Posterior cingulate gyrus (tissue), 11 donors: ENCODE data around the gene BICRA.

ENCODE experiments used
- DNase-seq, 10 donors: peaks; one replicate each; pipeline versions ENCODE4 v3.0.0 to v3.0.0-alpha.2; 2020 to 2021; ENCODE audit warnings: mixed read lengths in 3 of 10
- intact Hi-C: fragments of 100-400 bp; cut with DNase I; formaldehyde crosslinking; loops from one replicate; pipeline ENCODE4 v1.15.1; 2023

Gene BICRA

DNA sequence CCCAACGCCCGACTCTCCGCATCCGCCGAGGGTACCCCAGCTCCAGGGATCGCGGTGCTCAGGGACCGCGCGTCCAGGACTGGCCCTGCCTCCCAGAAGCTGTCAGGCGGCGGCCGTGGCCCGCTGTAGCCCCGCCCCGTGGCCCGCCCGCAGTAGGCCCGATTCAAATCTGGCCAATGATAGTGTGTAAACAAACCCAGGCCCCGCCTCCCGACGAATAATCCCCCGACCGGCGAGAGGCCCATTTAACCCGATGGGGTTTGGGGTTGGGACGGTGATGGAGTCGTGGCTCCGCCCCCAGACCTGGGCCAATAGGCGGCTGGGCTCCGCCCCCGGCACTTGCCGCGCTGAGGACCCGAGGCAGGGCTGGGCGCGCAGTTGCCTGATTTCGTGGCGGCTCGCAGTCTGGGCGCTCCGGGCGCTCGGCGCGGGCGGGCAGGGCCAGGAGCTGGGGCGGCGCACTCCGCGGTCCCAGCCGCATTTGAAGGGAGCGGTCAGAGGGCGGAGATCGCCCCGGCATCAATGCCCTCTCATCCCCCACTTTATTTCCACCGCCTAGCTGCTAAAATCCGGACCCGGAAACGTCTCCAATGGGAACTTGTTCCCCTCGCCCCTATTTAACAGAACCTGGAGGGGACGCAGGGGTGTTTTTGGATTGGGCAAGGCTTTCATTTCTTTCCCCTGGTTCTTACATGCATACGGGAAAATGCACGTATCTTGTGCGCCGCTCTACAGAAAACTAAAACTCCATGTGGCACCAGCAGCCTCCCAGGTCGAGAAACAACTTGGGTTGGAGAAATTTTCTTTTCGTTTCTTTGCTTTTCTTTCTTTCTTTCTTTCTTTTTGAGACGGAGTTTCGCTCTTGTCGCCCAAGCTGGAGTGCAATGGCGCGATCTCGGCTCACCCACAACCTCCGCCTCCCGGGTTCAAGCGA, 8.4 kb upstream of the BICRA start:
- peak; percentile 98 to 100 (median 99) for DNase-seq
- intact Hi-C loops: loop anchor here (1.0 to 10.0 kb wide), 2 partner anchors 8 to 166 kb away; no protein-coding TSS in a partner anchor

DNA sequence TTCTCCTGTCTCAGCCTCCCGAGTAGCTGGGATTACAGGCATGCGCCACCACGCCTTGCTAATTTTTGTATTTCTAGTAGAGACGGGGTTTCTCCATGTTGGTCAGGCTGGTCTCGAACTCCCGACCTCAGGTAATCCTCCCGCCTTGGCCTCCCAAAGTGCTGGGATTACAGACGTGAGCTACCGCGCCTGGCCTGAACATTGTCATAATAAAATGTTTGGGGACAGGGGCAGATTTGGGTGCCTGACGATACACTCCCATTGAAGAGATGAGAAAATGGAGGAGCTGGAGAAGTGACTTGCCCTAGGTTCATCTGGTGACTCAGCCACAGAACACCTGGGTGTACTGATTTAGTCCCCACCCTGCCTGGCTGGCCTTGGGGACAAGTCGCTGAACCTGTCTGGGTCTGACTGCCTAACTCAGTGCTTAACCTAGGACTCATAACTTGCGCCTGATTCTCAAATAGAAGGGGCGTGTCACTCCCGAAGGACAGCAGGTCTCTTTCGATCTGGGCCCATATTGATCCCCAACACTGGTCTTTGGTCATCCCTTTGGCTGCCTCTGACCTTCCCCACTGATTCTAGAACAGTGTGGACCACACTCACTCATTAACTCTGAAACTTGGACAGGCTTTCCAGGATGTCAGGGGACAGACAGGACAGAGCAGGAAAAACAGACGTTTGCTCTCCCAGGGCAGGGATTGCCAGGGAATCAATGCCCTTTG, 7.6 kb upstream of the BICRA start:
- intact Hi-C loops: loop anchor here (10.0 kb wide), 1 partner anchor 167 kb away; no protein-coding TSS in a partner anchor

DNA sequence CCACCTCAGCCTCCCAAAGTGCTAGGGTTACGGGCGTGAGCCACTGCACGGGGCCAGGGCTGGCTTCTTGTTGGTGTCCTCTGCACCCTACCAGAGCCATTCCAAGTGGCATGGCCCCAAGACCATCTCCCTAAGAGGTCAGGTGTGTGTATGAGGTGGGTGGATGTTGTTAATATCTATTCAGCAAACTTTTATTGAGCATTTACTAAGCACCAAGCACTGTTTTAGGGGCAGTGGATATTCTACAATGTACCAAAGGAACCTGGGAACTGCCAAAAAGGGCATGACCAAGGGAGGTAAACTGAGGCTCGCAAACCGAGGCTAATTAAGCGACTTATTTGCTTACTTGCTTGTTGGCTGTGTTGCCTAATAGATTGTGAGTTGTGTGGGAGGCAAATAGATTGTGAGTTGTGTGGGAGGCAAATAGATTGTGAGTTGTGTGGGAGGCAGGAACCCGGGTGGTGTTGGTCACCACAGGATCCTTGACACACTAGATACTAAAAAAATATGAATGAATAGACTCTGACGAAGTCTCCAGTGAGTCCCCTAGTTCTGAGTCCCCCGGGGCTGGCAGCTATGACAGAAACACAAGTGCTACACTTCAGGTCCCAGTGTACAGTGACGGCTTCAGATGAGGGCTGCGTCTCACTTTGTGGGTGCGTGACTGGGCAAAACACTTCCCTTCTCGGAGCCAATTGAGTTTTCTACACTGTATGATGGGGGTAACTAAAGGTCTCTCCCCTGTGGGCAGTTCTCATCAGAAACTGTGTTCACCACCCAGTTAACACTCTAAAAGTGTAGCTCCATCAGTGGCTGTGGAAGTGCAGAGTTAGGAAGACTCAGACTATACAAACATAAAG, 5.0 kb upstream of the BICRA start:
- no peak for DNase-seq
- intact Hi-C loops: loop anchor here (10.0 kb wide), 1 partner anchor 169 kb away; no protein-coding TSS in a partner anchor

More for the DNA sequence above, 7.6 kb upstream of the BICRA start:
- DNase-seq: no peak

DNA sequence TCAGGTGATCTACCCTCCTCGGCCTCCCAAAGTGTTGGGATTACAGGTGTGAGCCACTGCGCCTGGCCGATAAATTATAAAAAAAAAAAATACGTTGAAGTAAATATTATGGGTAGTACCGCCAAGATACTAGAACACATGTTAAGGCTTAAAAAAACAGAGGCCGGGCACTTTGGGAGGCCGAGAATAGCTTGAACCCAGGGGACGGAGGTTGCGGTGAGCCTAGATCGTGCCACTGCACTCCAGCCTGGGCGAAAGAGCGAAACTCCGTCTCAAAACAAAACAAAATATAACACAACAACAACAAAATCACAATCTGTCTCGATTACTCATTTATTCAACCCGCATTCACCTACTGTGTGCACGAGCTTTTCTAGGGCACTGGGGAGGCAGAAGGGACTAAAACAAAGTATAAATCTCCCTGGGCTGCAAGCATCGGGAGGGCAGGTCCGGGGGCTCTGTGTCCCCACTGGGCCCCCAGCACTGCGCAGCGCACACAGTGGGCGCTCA, 1.3 kb upstream of the BICRA start:
- no peak for DNase-seq
- intact Hi-C loops: loop anchor here (1.0 to 10.0 kb wide), 3 partner anchors 7 to 173 kb away; partner anchors contain the start of gene NAPA

DNA sequence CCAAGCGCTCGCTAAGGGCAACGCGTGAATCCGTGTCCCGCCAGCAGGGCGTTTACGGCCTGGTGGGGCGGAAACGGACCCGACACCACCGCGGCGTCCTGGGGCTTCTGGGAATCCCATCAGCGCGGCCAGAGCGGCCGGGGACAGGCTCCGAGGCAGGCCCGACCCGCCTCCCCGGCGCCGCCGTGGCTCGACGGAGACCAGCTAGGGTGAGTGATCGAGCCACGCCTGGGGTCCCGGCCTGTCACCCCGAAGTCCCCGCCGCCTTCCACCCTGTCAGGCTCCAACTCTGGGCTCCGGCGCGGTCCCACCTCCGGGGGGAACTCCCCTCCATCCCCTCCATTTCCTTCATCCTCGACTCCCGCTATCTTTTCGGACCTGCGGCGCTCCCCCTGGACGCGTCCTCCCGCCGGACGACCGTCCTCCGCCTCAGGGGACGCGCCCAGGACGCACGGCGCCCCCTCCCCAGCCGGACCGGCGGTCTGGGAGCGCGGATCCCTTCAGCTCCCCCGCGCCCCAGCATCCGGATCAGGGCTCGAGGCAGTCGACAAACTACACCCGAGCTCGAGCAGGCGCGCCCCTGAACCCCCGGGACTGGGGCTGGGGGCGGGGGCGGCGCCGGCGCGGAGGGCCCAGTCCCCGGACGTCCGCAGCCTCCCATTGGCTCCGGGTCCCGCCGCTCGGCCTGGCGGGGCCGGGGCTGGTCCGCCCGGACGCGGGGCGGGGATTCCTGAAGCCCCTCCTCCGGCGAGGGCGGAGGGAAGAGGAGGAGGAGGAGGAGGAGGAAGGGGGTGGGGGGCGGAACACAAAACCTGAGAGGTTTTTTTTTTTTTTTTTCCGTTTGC, 638 bp upstream of the BICRA start:
- intact Hi-C loops: loop anchor here (1.0 to 10.0 kb wide), 3 partner anchors 8 to 173 kb away; partner anchors contain the start of gene NAPA
- DNase-seq: peak; percentile 86 to 99 (median 93)

DNA sequence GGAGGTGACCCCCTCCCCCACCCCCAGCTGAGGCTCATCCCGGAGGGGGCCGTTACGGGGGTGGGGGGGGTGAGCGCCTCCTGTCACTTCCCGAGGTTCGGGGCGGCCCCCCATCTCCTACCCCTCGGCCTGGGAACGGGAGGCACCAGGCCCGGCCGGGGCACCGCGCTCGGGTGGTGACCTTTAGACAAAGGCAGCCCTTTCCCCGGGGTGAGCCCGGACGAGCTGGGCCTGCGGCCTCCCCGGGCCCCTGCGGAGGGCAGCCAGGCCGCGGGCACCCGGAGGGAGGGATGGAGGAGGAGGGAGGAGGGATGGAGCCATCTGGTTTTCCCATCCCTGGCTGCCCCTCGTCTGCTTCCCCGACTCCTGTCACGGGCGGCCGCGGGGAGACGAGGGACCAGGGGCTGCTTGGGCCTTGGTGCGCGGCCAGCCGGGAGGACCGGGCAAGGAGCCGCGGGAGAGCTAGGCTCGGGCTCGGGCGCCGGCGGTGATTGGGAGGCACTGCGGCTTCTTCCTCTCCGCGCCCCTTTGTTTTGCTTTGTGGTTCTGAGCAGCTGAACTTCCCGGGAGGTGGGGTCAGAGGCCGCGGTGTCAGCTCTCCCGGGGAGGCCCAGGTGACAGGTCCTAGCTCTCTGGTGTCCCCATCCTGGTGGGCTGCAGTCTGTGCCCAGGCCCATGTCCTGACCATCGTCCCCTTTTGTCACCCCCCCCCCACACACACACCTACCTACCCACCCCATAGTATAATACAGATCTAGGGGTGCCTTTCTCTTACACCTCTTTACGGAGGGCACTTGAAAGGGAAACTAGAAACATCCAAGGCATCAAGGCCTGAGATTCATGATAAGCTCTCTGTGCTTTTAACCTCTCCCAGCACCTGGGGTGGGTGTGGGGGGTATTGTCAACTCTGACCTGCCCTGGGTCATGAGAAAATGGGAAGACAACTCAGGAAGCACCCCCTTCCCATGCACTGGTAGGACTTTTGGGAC, 1.3 kb downstream of the BICRA start:
- DNase-seq: peak in 9 of 10 donors; percentile 19 to 91 (median 40)
- intact Hi-C loops: loop anchor here (5.0 to 10.0 kb wide), 3 partner anchors 87 to 175 kb away; partner anchors contain the start of gene NAPA

DNA sequence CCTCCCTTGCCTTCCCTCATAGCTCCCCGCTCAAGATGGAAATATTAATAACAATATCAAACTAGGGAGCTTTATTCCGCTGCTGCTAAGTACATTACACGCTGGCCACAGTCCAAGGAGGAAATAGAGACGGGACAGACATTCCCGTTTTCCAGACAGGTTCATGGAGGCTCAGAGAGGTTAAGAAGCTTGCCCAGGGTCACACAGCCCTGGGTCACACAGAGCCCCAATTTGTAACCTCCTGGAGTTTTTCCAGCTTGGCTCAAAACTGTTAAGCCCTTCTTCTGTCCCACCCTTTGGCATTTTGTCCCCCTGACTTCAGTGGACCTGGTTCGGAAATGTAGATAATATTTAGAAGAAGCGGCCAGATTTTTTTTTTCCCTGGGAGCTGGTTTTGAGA, 2.0 kb downstream of the BICRA start:
- intact Hi-C loops: loop anchor here (5.0 kb wide), 1 partner anchor 86 kb away; no protein-coding TSS in a partner anchor
- DNase-seq: no peak

DNA sequence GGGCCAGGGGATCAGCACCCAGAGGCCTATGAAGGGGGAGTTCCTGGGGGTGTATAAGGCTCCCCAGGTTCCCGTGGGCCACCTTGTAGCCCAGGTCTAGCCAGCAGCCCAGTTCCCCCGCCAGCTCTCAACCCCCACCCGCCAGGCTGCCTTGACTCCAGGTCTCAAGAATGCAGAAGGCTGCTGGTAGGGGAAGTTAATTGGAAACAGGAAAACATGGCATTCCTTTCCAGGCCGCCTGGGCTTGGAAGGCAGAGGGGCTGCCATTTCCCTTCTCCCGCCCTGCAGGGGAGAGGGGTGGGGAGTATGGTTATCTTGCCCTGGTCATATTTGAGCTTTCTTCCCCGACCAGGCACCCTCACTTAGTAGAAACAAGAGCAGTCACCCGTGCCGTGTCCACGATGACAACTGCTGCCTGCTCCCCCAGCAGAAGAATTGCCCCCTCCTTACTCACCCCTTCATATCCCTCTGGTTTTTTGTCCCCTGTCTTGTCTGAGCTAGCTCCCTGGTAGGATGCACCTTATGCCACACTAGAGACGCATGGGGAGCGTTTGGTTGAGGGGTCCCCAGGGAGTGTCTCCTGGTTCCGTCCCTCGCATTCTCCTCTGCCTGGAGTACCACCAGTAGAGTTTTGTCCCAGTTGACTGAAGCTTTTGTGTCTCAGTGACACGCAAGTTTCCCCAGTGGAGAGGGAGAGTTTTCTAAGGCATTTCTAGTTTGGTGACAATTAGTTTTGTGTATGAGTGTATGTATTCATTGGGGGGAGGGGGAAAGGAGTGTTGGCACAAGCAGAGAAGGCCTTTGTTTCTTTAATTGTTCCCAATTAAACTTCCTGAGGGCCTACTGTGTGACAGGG, 4.5 kb downstream of the BICRA start:
- DNase-seq: no peak
- intact Hi-C loops: loop anchor here (5.0 kb wide), 1 partner anchor 84 kb away; no protein-coding TSS in a partner anchor

DNA sequence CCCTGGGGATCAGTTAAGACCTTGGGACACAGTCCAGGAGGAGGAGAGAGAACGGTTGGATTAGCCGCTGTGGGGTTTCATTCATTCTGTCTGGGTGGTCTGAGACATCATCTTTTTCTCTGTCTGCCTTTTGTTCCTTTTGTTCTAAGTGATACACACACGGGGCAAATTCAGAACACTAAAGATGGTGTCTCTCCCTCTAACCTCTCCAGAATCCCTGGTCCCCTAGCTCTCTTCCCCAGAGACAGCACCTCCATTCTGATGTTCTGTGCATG, 5.0 kb downstream of the BICRA start:
- no peak for DNase-seq
- intact Hi-C loops: loop anchor here (5.0 kb wide), 1 partner anchor 83 kb away; no protein-coding TSS in a partner anchor

DNA sequence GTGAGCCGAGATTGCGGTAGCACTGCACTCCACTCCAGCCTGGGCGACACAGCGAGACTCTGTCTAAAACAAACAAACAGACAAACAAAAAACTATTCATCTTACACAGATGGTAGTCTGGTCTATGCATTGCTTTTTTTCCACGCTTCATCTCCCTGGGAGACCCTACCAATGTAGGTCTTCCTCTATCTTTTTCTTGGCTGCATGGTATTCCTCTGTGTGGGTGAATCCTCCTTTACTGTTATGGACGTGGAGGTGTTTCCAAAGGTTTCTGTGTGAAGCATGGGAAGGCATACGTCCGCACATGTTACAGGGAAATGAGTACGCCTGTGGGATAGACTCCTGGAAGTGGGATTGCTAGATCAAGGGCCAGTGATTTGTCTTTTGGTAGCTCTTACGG, 5.6 kb downstream of the BICRA start:
- intact Hi-C loops: loop anchor here (5.0 kb wide), 1 partner anchor 83 kb away; no protein-coding TSS in a partner anchor

DNA sequence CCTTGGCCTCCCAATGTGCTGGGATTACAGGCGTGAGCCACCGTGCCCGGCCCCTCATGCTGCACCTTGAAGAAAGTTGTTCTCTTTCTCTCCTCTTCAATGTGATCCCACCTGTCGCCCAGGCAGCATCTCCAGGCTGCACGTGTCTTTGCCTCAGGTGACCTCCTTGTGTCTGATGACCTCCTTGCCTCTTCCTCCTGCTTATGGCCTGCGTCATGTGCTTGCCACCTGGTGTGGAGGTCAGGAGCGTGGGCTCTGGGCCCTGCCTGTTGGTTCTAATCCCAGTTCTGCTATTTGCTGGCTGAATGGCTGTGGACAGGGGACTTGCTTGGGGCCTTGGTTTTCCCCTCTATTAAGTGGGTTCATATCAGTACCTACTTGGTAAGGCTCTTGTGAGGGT, 6.3 kb downstream of the BICRA start:
- intact Hi-C loops: no loop called here

More for the DNA sequence above, 5.6 kb downstream of the BICRA start:
- no peak for DNase-seq

DNA sequence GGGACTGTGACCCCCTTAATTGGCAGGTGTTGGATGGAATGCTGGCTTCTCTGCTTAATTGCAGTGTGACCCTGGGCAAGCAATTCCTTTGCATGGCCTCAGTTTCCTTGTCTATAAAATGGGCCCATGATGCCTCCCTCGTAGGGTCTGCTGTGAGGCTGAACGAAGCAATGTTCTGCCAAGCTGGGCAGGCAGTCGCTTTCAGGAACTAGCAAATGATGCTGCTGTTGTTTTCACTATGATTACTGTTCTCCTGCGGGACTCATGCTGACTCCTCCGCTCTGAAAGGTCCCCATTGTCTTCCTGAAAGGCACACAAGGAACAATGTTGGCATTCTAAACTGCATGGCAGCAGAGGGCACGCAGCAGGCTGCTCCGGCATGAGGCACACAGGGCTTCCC, 6.8 kb downstream of the BICRA start:
- peak in 7 of 10 donors; percentile 22 to 94 (median 58) for DNase-seq
- intact Hi-C loops: no loop called here

More for the DNA sequence above, 6.3 kb downstream of the BICRA start:
- DNase-seq: no peak

DNA sequence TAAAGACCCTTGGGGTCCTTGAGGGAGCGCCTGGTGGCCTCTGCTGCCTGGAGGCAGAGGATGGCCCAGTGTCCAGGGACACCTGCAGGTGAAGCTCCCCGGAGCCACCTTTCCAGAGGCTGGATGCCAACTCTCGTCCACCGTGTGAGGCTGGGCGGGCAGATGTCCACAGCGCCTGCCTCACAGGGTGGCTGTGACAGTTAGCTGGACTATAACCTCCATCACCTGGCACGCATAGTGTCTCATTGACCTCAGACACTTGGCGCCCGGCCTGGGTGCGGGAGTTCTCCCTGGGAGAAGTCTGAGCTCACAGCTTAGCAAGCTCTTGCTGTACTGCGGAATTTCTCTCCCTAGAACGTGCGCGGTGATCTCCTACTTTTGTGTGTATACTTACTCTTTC, 9.8 kb downstream of the BICRA start:
- DNase-seq: peak in 2 of 10 donors; percentile 45 to 82
- intact Hi-C loops: no loop called here

DNA sequence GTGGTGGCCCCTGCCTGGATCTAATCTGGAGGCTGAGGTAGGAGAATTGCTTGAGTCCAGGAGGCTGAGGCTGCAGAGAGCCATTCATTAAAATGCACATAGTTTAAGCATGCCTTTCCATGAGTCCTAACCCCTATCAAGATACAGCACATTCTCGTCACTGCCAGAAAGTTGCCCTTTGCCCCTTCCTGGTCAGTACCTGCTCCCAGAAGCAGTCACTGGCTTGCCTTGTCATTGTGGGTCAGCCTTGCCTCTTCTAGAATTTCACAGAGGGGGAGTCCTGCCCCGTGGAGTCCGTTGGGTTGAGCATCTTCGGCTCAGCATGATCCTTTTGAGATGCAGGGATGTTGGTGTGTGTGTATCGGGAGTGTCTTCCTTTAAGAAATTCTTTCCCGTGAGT, 10.8 kb downstream of the BICRA start:
- no peak for DNase-seq
- intact Hi-C loops: loop anchor here (5.0 kb wide), 1 partner anchor 38 kb away; no protein-coding TSS in a partner anchor

DNA sequence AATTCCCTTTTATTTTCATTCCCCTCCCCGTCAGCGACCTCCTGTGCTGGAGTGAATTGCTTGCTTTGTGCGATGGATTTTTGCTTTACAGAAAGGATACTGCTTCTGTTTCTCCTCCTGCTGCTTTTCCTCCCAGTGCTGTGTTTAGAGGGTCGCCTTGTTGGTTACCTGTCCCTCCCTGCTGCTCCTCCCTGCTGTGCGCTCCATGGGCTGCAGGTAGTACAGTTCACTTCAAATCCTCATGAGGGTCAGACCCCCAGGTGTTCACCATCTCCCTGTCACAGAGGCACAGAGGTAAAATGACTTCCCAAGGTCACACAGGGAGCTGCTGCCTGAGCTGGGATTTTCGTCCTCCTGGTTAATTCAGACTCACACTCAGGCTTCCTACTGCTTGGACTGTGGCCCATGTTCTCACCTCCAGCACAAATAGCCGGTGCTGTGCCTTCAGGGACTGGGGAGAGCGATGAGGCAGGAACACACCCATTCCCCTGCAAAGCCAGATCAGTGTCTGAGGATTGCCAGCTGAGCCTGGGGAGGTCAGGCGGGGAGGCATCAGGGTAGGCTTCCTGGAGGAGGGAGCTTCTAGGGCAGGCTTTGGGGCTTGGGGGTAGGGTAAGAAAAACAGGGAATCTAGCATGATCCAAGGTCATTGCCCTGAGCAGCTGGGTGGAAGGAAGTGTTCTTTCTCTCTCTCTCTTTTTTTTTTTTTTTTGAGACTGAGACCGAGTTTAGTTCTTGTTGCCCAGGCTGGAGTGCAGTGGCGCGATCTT, 14.4 kb downstream of the BICRA start:
- intact Hi-C loops: loop anchor here (5.0 kb wide), 1 partner anchor 34 kb away; no protein-coding TSS in a partner anchor
- DNase-seq: no peak

DNA sequence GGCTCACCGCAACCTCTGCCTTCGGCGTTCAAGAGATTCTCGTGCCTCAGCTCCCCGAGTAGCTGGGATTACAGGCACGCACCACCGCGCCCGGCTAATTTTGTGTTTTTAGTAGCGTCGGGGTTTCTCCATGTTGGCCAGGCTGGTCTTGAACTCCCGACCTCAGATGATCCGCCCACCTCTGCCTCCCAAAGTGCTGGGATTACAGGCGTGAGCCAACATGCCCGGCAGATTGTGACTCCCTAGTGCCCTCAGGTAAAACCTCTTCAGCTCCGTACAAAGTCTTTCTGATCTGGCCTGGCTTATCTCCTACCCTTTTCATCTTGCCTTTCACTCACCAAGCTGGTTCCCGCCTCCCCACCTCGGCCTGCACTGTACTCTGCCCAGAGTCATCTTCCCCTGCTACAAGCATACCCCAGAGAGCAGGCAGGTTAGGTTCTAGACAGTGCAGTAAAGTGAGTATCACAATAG, 15.0 kb downstream of the BICRA start:
- DNase-seq: no peak
- intact Hi-C loops: loop anchor here (5.0 kb wide), 1 partner anchor 33 kb away; no protein-coding TSS in a partner anchor
